ENCODE data around the gene OR6C75.

GRCh38 chr12:55392032-55392795 lies 29.4 kb downstream of the OR6C75 start:
- TF ChIP-seq ELF4 (IDR thresholded peaks at IDR 0.05) (no peak), PKNOX1 (IDR thresholded peaks at IDR 0.05) (no peak), ZNF384 (IDR thresholded peaks at IDR 0.05) (no peak), SP1 (IDR thresholded peaks at IDR 0.05) (no peak), TARDBP (IDR thresholded peaks at IDR 0.05) (no peak), SUZ12 (IDR thresholded peaks at IDR 0.05) (no peak), FOXM1 (IDR thresholded peaks at IDR 0.05; ENCODE audit: borderline replicate concordance) (no peak), BHLHE40 (IDR thresholded peaks at IDR 0.05; ENCODE audit: borderline replicate concordance) (no peak), ARNT (IDR thresholded peaks at IDR 0.05) (no peak), L3MBTL2 (conservative IDR thresholded peaks at IDR 0.05) (no peak), FOXA1 (IDR thresholded peaks at IDR 0.05) (no peak), LEF1 (IDR thresholded peaks at IDR 0.05; ENCODE audit: borderline replicate concordance) (no peak), FOXK2 (IDR thresholded peaks at IDR 0.05) (no peak)

Measured in HEK293T (cell line).